WTC11 (cell line): ENCODE measurements around the gene FGF14. TPM values are rescaled to one million over a fixed set of nuclear protein-coding genes. Genes with fewer than 3 reads are reported as not detected.

ENCODE experiments used
- ATAC-seq: fragments of 200-7000 bp; cut with Tn5 transposase; 2 replicates; pipeline ENCODE4 v1.10.0; 2021; ENCODE audit warnings: mild to moderate bottlenecking, moderate library complexity
- CTCF ChIA-PET: fragments of 300-600 bp; sonication (Branson Sonifier 250); formaldehyde crosslinking; loops from one replicate; lab custom pipeline; 2021; ENCODE audit warnings: antibody characterized with exemption; lab: Charles Lee
- POLR2A ChIA-PET: fragments of 350-600 bp; sonication (Branson Sonifier 250); formaldehyde crosslinking; loops from one replicate; lab custom pipeline; 2021; ENCODE audit warnings: antibody characterized with exemption; lab: Charles Lee
- DNase-seq: peaks from one replicate; pipeline ENCODE4 v3.0.0; 2021; ENCODE audit warnings: low spot score
- H3K27ac Mint-ChIP-seq: 2 replicates; pipeline ENCODE4 v1.8.0; 2021; ENCODE audit warnings: mixed read lengths
- H3K27me3 Mint-ChIP-seq: 2 replicates; pipeline ENCODE4 v1.8.0; 2021; ENCODE audit warnings: low read depth, mild to moderate bottlenecking, moderate library complexity, mixed read lengths
- H3K36me3 Mint-ChIP-seq: 2 replicates; pipeline ENCODE4 v1.8.0; 2021; ENCODE audit warnings: mixed read lengths
- H3K4me1 Mint-ChIP-seq: 2 replicates; pipeline ENCODE4 v1.8.0; 2022; ENCODE audit warnings: mixed read lengths
- H3K4me3 Mint-ChIP-seq: 2 replicates; pipeline ENCODE4 v1.8.0; 2021; ENCODE audit warnings: mild to moderate bottlenecking, moderate library complexity, mixed read lengths
- H3K9me3 Mint-ChIP-seq: 2 replicates; pipeline ENCODE4 v1.8.0; 2021; ENCODE audit warnings: mixed read lengths
- CDX4 ChIP-seq: fragments of 250-450 bp; sonication (Bioruptor Pico); IDR thresholded peaks from 2 replicates; pipeline ENCODE4 v1.9.0; 2021; ENCODE audit warnings: moderate library complexity, mild to moderate bottlenecking, inconsistent platforms, borderline replicate concordance
- CREM ChIP-seq: sonication (generic); formaldehyde crosslinking; IDR thresholded peaks from 2 replicates; pipeline ENCODE4 v1.8.1; 2022; ENCODE audit warnings: mild to moderate bottlenecking, missing genetic modification reagents, moderate library complexity
- ERG ChIP-seq: fragments of 250-450 bp; sonication (Bioruptor Pico); IDR thresholded peaks from 2 replicates; pipeline ENCODE4 v1.8.0; 2021; ENCODE audit warnings: mild to moderate bottlenecking
- GTF2I ChIP-seq: fragments of 250-450 bp; sonication (Bioruptor Pico); conservative IDR thresholded peaks from 2 replicates; pipeline ENCODE4 v1.4.0; 2021; ENCODE audit warnings: mild to moderate bottlenecking
- MXD4 ChIP-seq: fragments of 250-450 bp; sonication (Bioruptor Pico); IDR thresholded peaks from 2 replicates; pipeline ENCODE4 v1.8.0; 2021; ENCODE audit warnings: mild to moderate bottlenecking, moderate library complexity, borderline replicate concordance
- MYBL2 ChIP-seq: sonication (generic); formaldehyde crosslinking; IDR thresholded peaks from 2 replicates; pipeline ENCODE4 v1.8.1; 2023; ENCODE audit warnings: mild to moderate bottlenecking, moderate library complexity, missing genetic modification reagents
- NFE2L1 ChIP-seq: sonication (generic); formaldehyde crosslinking; IDR thresholded peaks from 2 replicates; pipeline ENCODE4 v1.8.1; 2023; ENCODE audit warnings: missing genetic modification reagents
- NR3C1 ChIP-seq: sonication (generic); formaldehyde crosslinking; conservative IDR thresholded peaks from 2 replicates; pipeline ENCODE4 v1.8.1; 2023; ENCODE audit warnings: low read depth, mild to moderate bottlenecking, missing genetic modification reagents
- OVOL2 ChIP-seq: fragments of 250-450 bp; sonication (Bioruptor Pico); IDR thresholded peaks from 2 replicates; pipeline ENCODE4 v1.9.0; 2021; ENCODE audit warnings: mild to moderate bottlenecking, borderline replicate concordance
- PRDM15 ChIP-seq: sonication (generic); formaldehyde crosslinking; IDR thresholded peaks from 2 replicates; pipeline ENCODE4 v1.8.0; 2022; ENCODE audit warnings: missing genetic modification reagents
- SP1 ChIP-seq: sonication (generic); formaldehyde crosslinking; conservative IDR thresholded peaks from 2 replicates; pipeline ENCODE4 v1.8.1; 2022; ENCODE audit warnings: missing genetic modification reagents
- TCF7 ChIP-seq: sonication (generic); formaldehyde crosslinking; IDR thresholded peaks from 2 replicates; pipeline ENCODE4 v1.8.0; 2022; ENCODE audit warnings: mild to moderate bottlenecking, low read depth, missing genetic modification reagents, moderate library complexity
- TEAD4 ChIP-seq: sonication (generic); formaldehyde crosslinking; IDR thresholded peaks from 2 replicates; pipeline ENCODE4 v1.8.0; 2022; ENCODE audit warnings: mild to moderate bottlenecking, missing genetic modification reagents
- ZNF138 ChIP-seq: sonication (generic); formaldehyde crosslinking; conservative IDR thresholded peaks from 2 replicates; pipeline ENCODE4 v1.8.1; 2022; ENCODE audit warnings: mild to moderate bottlenecking, moderate library complexity, missing genetic modification reagents
- ZNF232 ChIP-seq: sonication (generic); formaldehyde crosslinking; IDR thresholded peaks from 2 replicates; pipeline ENCODE4 v1.8.0; 2022; ENCODE audit warnings: mild to moderate bottlenecking, missing genetic modification reagents
- ZNF317 ChIP-seq: sonication (generic); formaldehyde crosslinking; IDR thresholded peaks from 2 replicates; pipeline ENCODE4 v1.8.1; 2023; ENCODE audit warnings: low read depth, mild to moderate bottlenecking, moderate library complexity, missing genetic modification reagents, borderline replicate concordance
- total RNA-seq: library from RNA; stranded (reverse); gene quantifications from 3 replicates; pipeline ENCODE4 v1.2.3, GENCODE V29; 2021
- TF ChIP-seq, protein P1 (sequence below): sonication (generic); formaldehyde crosslinking; IDR thresholded peaks from 2 replicates; pipeline ENCODE4 v1.8.1; 2023; ENCODE audit warnings: mild to moderate bottlenecking, missing genetic modification reagents, borderline replicate concordance
- TF ChIP-seq, protein P2 (sequence below): sonication (generic); formaldehyde crosslinking; IDR thresholded peaks from 2 replicates; pipeline ENCODE4 v1.8.1; 2023; ENCODE audit warnings: mild to moderate bottlenecking, missing genetic modification reagents
- TF ChIP-seq, protein P3 (sequence below): sonication (generic); formaldehyde crosslinking; IDR thresholded peaks from 2 replicates; pipeline ENCODE4 v1.8.0; 2023; ENCODE audit warnings: missing genetic modification reagents, mild to moderate bottlenecking, borderline replicate concordance
- TF ChIP-seq, protein P4 (sequence below): fragments of 250-450 bp; sonication (Bioruptor Pico); conservative IDR thresholded peaks from 2 replicates; pipeline ENCODE4 v1.9.0; 2021; ENCODE audit warnings: mild to moderate bottlenecking

Gene FGF14
- total RNA-seq, 1 experiment from 2014 or later, result 0.28 TPM

GRCh38 chr13:101690871-101691270 lies 711.0 kb downstream of the FGF14 start:
- Mint-ChIP-seq H3K27me3 (no peaks in the 10 kb centered on the region), H3K9me3 (no peaks in the 10 kb centered on the region), H3K27ac (no peak overlapping the region), H3K4me1 (no peaks in the 10 kb centered on the region), H3K4me3 (no peak overlapping the region), H3K36me3 (no peaks in the 10 kb centered on the region)
- DNase-seq (no peak), ATAC-seq (no peak)
- POLR2A ChIA-PET, result no interaction called here
- CTCF ChIA-PET, result no interaction called here
- TF ChIP-seq, protein P1, sequence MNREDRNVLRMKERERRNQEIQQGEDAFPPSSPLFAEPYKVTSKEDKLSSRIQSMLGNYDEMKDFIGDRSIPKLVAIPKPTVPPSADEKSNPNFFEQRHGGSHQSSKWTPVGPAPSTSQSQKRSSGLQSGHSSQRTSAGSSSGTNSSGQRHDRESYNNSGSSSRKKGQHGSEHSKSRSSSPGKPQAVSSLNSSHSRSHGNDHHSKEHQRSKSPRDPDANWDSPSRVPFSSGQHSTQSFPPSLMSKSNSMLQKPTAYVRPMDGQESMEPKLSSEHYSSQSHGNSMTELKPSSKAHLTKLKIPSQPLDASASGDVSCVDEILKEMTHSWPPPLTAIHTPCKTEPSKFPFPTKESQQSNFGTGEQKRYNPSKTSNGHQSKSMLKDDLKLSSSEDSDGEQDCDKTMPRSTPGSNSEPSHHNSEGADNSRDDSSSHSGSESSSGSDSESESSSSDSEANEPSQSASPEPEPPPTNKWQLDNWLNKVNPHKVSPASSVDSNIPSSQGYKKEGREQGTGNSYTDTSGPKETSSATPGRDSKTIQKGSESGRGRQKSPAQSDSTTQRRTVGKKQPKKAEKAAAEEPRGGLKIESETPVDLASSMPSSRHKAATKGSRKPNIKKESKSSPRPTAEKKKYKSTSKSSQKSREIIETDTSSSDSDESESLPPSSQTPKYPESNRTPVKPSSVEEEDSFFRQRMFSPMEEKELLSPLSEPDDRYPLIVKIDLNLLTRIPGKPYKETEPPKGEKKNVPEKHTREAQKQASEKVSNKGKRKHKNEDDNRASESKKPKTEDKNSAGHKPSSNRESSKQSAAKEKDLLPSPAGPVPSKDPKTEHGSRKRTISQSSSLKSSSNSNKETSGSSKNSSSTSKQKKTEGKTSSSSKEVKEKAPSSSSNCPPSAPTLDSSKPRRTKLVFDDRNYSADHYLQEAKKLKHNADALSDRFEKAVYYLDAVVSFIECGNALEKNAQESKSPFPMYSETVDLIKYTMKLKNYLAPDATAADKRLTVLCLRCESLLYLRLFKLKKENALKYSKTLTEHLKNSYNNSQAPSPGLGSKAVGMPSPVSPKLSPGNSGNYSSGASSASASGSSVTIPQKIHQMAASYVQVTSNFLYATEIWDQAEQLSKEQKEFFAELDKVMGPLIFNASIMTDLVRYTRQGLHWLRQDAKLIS (CRISPR knock-in tag), result no peak
- TF ChIP-seq ERG (CRISPR knock-in tag) (no peak), TEAD4 (CRISPR knock-in tag) (no peak), PRDM15 (no peak), GTF2I (CRISPR knock-in tag) (no peak), TCF7 (CRISPR knock-in tag) (no peak), MXD4 (CRISPR knock-in tag) (no peak), OVOL2 (CRISPR knock-in tag) (no peak), ZNF138 (no peak), NR3C1 (CRISPR knock-in tag) (no peak), CDX4 (CRISPR knock-in tag) (no peak), CREM (CRISPR knock-in tag) (no peak), SP1 (CRISPR knock-in tag) (no peak), NFE2L1 (CRISPR knock-in tag) (no peak), MYBL2 (CRISPR knock-in tag) (no peak), ZNF232 (CRISPR knock-in tag) (no peak), ZNF317 (CRISPR knock-in tag) (no peak)
- TF ChIP-seq, protein P2, sequence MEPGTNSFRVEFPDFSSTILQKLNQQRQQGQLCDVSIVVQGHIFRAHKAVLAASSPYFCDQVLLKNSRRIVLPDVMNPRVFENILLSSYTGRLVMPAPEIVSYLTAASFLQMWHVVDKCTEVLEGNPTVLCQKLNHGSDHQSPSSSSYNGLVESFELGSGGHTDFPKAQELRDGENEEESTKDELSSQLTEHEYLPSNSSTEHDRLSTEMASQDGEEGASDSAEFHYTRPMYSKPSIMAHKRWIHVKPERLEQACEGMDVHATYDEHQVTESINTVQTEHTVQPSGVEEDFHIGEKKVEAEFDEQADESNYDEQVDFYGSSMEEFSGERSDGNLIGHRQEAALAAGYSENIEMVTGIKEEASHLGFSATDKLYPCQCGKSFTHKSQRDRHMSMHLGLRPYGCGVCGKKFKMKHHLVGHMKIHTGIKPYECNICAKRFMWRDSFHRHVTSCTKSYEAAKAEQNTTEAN (CRISPR knock-in tag), result no peak
- TF ChIP-seq, protein P3, sequence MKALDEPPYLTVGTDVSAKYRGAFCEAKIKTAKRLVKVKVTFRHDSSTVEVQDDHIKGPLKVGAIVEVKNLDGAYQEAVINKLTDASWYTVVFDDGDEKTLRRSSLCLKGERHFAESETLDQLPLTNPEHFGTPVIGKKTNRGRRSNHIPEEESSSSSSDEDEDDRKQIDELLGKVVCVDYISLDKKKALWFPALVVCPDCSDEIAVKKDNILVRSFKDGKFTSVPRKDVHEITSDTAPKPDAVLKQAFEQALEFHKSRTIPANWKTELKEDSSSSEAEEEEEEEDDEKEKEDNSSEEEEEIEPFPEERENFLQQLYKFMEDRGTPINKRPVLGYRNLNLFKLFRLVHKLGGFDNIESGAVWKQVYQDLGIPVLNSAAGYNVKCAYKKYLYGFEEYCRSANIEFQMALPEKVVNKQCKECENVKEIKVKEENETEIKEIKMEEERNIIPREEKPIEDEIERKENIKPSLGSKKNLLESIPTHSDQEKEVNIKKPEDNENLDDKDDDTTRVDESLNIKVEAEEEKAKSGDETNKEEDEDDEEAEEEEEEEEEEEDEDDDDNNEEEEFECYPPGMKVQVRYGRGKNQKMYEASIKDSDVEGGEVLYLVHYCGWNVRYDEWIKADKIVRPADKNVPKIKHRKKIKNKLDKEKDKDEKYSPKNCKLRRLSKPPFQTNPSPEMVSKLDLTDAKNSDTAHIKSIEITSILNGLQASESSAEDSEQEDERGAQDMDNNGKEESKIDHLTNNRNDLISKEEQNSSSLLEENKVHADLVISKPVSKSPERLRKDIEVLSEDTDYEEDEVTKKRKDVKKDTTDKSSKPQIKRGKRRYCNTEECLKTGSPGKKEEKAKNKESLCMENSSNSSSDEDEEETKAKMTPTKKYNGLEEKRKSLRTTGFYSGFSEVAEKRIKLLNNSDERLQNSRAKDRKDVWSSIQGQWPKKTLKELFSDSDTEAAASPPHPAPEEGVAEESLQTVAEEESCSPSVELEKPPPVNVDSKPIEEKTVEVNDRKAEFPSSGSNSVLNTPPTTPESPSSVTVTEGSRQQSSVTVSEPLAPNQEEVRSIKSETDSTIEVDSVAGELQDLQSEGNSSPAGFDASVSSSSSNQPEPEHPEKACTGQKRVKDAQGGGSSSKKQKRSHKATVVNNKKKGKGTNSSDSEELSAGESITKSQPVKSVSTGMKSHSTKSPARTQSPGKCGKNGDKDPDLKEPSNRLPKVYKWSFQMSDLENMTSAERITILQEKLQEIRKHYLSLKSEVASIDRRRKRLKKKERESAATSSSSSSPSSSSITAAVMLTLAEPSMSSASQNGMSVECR (CRISPR knock-in tag), result no peak
- TF ChIP-seq, protein P4, sequence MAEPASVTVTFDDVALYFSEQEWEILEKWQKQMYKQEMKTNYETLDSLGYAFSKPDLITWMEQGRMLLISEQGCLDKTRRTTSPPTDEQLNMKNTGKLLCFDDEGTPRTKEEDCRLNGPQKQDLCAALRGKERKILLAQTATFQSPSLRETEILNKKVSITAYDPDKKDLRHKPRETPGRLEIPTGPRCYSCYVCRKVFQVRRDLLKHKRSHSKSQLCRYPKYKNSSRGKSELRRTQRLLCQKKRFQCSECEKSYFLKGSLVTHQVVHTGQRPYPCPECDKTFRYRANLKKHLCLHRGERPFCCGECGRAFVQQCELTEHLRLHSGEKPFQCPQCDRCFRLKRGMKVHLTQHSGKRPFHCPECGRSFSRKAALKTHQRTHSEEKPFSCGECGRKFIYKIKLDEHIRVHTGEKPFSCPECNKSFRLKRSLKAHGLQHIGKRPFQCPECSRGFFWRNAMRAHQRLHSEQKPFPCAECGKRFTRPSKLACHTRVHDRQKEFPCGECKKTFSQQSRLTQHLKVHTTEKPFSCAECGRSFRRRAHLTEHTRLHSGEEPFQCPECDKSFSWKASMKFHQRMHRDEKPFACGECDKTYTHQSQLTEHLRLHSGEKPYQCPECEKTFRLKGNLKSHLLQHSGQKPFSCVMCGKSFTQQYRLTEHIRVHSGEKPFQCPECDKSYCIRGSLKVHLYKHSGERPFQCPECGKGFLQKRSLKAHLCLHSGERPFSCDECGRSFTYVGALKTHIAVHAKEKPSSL (CRISPR knock-in tag), result no peak
